HG03558 (cell line): ENCODE data around the gene SFXN1.
"Not testable (repeated sequence)": the region's sequence is repeated elsewhere in the genome, so short reads cannot be mapped to it uniquely, and the experiment has no call there.

Experiments
- ATAC-seq: cut with Tn5 transposase; IDR thresholded peaks from one replicate; pipeline ENCODE4 v1.9.1; 2021; ENCODE audit warnings: moderate number of reproducible peaks; ENCODE audit not compliant: unreplicated experiment; ENCODE audit errors: extremely low read depth

SFXN1 gene

GRCh38 chr5:175491223-175491622 lies 12.9 kb downstream of the SFXN1 start:
- no peak for ATAC-seq

- no peak for ATAC-seq
These were observed 14.9 kb downstream of the SFXN1 start for GRCh38 chr5:175493260-175493659.

GRCh38 chr5:175493726-175494125 lies 15.4 kb downstream of the SFXN1 start:
- no peak for ATAC-seq

GRCh38 chr5:175494264-175495183 lies 16.2 kb downstream of the SFXN1 start:
- no peak for ATAC-seq

GRCh38 chr5:175501759-175502158 lies 23.4 kb downstream of the SFXN1 start:
- no peak for ATAC-seq

GRCh38 chr5:175507671-175508070 lies 29.3 kb downstream of the SFXN1 start:
- not testable (repeated sequence) for ATAC-seq

GRCh38 chr5:175508896-175509295 lies 30.5 kb downstream of the SFXN1 start:
- ATAC-seq = no peak

- no peak for ATAC-seq
These were observed 34.9 kb downstream of the SFXN1 start for GRCh38 chr5:175513297-175513696.

GRCh38 chr5:175513726-175514125 lies 35.4 kb downstream of the SFXN1 start:
- ATAC-seq = no peak

- ATAC-seq = no peak
These were observed 38.8 kb downstream of the SFXN1 start for GRCh38 chr5:175516933-175517823.

GRCh38 chr5:175517824-175518450 lies 39.6 kb downstream of the SFXN1 start:
- no peak for ATAC-seq

GRCh38 chr5:175519006-175519405 lies 40.6 kb downstream of the SFXN1 start:
- ATAC-seq = no peak

- ATAC-seq = no peak
These were observed 42.0 kb downstream of the SFXN1 start for GRCh38 chr5:175520321-175520720.

GRCh38 chr5:175520873-175521272 lies 42.5 kb downstream of the SFXN1 start:
- ATAC-seq = no peak

GRCh38 chr5:175521313-175521833 lies 43.0 kb downstream of the SFXN1 start:
- no peak for ATAC-seq

- ATAC-seq = no peak
These were observed 44.9 kb downstream of the SFXN1 start for GRCh38 chr5:175523292-175523691.

- ATAC-seq = no peak
These were observed 45.9 kb downstream of the SFXN1 start for GRCh38 chr5:175524211-175524610.

GRCh38 chr5:175526691-175527090 lies 48.3 kb downstream of the SFXN1 start:
- ATAC-seq = no peak

GRCh38 chr5:175531361-175531760 lies 53.0 kb downstream of the SFXN1 start:
- no peak for ATAC-seq
